NCI-H460 (cell line): ENCODE measurements around the gene NRXN3. TPM values are rescaled to one million over a fixed set of nuclear protein-coding genes. Genes with fewer than 3 reads are reported as not detected.

Source experiments
- DNase-seq: peaks from one replicate; pipeline ENCODE4 v3.0.0-alpha.2; 2016; ENCODE audit warnings: low read depth; ENCODE audit errors: extremely low read depth
- total RNA-seq: library from RNA; depleted of rRNA; stranded (reverse); fragments of >200 nt; shearing (Covaris generic); gene quantifications from 2 replicates; pipeline ENCODE4 v1.2.3, GENCODE V29; 2014

Gene NRXN3
- total RNA-seq, 1 experiment from 2014 or later, result 6.6 TPM

- no peak for DNase-seq
Observed at GRCh38 chr14:78172428-78172827, 2.3 kb downstream of the NRXN3 start.

- no peak for DNase-seq
Observed at GRCh38 chr14:78173346-78174035, 3.3 kb downstream of the NRXN3 start.

GRCh38 chr14:78175412-78175811, 5.2 kb downstream of the NRXN3 start:
- no peak for DNase-seq

GRCh38 chr14:78178071-78178470, 7.9 kb downstream of the NRXN3 start:
- DNase-seq, result no peak

GRCh38 chr14:78178971-78179370, 8.8 kb downstream of the NRXN3 start:
- DNase-seq, result no peak

- no peak for DNase-seq
Observed at GRCh38 chr14:78181270-78181669, 11.1 kb downstream of the NRXN3 start.

GRCh38 chr14:78182722-78183121, 12.5 kb downstream of the NRXN3 start:
- no peak for DNase-seq

GRCh38 chr14:78184157-78184556, 14.0 kb downstream of the NRXN3 start:
- DNase-seq, result no peak

GRCh38 chr14:78186277-78186676, 16.1 kb downstream of the NRXN3 start:
- DNase-seq, result no peak

- no peak for DNase-seq
Observed at GRCh38 chr14:78188882-78189281, 18.7 kb downstream of the NRXN3 start.

- no peak for DNase-seq
Observed at GRCh38 chr14:78195431-78195830, 25.3 kb downstream of the NRXN3 start.

- DNase-seq, result no peak
Observed at GRCh38 chr14:78196323-78196722, 26.1 kb downstream of the NRXN3 start.

GRCh38 chr14:78197051-78197450, 26.9 kb downstream of the NRXN3 start:
- DNase-seq, result no peak

- DNase-seq, result no peak
Observed at GRCh38 chr14:78202163-78202562, 32.0 kb downstream of the NRXN3 start.

- no peak for DNase-seq
Observed at GRCh38 chr14:78202976-78203375, 32.8 kb downstream of the NRXN3 start.

- DNase-seq, result no peak
Observed at GRCh38 chr14:78207414-78207813, 37.2 kb downstream of the NRXN3 start.

GRCh38 chr14:78220273-78220672, 50.1 kb downstream of the NRXN3 start:
- no peak for DNase-seq

- DNase-seq, result no peak
Observed at GRCh38 chr14:78222746-78223145, 52.6 kb downstream of the NRXN3 start.

- DNase-seq, result no peak
Observed at GRCh38 chr14:78227248-78228077, 57.3 kb downstream of the NRXN3 start.

- DNase-seq, result no peak
Observed at GRCh38 chr14:78228702-78229327, 58.6 kb downstream of the NRXN3 start.

GRCh38 chr14:78232231-78233000, 62.2 kb downstream of the NRXN3 start:
- no peak for DNase-seq
